SU-DHL-6 (cell line): ENCODE results near the gene CREB5.

Experiments used
- H2AFZ ChIP-seq: fragments of 200-600 bp; sonication (generic); 2 replicates; pipeline ENCODE4 v1.6.1; 2014; ENCODE audit warnings: low read depth, mild to moderate bottlenecking, moderate library complexity, mixed read lengths, antibody characterized with exemption, low read length; ENCODE audit not compliant: severe bottlenecking
- H3F3A ChIP-seq: fragments of 200-600 bp; shearing (Covaris generic); 2 replicates; pipeline ENCODE4 v1.6.0; 2016; ENCODE audit warnings: antibody characterized with exemption, mild to moderate bottlenecking; ENCODE audit not compliant: insufficient read depth
- H3K27ac ChIP-seq: fragments of 200-600 bp; sonication (generic); 2 replicates; pipeline ENCODE4 v1.5.1; 2016; ENCODE audit warnings: low read depth, mild to moderate bottlenecking, low read length, moderate library complexity, mixed read lengths
- H3K27me3 ChIP-seq: fragments of 200-600 bp; sonication (generic), shearing (Covaris generic); 2 replicates; pipeline ENCODE4 v1.6.0; 2014; ENCODE audit warnings: mild to moderate bottlenecking, low read length
- H3K36me3 ChIP-seq: fragments of 200-600 bp; sonication (generic); 2 replicates; pipeline ENCODE4 v1.6.1; 2014; ENCODE audit warnings: mild to moderate bottlenecking, low read length, mixed read lengths
- H3K4me2 ChIP-seq: fragments of 300-600, 200-600 bp; shearing (Covaris generic), sonication (generic); 2 replicates; pipeline ENCODE4 v1.6.0; 2014; ENCODE audit warnings: low read length, low read depth, mild to moderate bottlenecking; ENCODE audit not compliant: poor library complexity, severe bottlenecking
- H3K4me3 ChIP-seq: fragments of 200-600 bp; sonication (generic); 2 replicates; pipeline ENCODE4 v1.5.1; 2014; ENCODE audit warnings: antibody characterized with exemption, low read length, mild to moderate bottlenecking, mixed read lengths; ENCODE audit not compliant: insufficient read depth, poor library complexity, severe bottlenecking
- H3K79me2 ChIP-seq: fragments of 200-600 bp; sonication (generic); 2 replicates; pipeline ENCODE4 v1.6.1; 2014; ENCODE audit warnings: mild to moderate bottlenecking, low read length, moderate library complexity; ENCODE audit not compliant: insufficient read depth
- H3K9ac ChIP-seq: fragments of 200-600 bp; sonication (generic); 2 replicates; pipeline ENCODE4 v1.7.0; 2014; ENCODE audit warnings: mild to moderate bottlenecking, low read length
- H3K9me2 ChIP-seq: fragments of 200-600 bp; sonication (generic); replicated peaks from 2 replicates; pipeline ENCODE4 v1.6.1; 2014; ENCODE audit warnings: low read length; ENCODE audit not compliant: insufficient read depth
- H3K9me3 ChIP-seq: fragments of 200-600 bp; sonication (generic); 2 replicates; pipeline ENCODE4 v1.6.1; 2014; ENCODE audit warnings: low read length, mixed read lengths; ENCODE audit not compliant: insufficient read depth
- H4K20me1 ChIP-seq: fragments of 200-600 bp; sonication (generic); 2 replicates; pipeline ENCODE4 v1.6.1; 2014; ENCODE audit warnings: low read depth, mild to moderate bottlenecking, antibody characterized with exemption, low read length, moderate library complexity, mixed read lengths
- CTCF ChIP-seq: fragments of 200-600 bp; sonication (generic); IDR thresholded peaks from one replicate; pipeline ENCODE4 v1.5.1; 2017; ENCODE audit warnings: antibody characterized with exemption, mild to moderate bottlenecking, low read length, moderate library complexity; ENCODE audit not compliant: insufficient read depth, poor library complexity, severe bottlenecking
- EZH2phosphoT487 ChIP-seq: fragments of 200-600 bp; sonication (generic), shearing (Covaris generic); conservative IDR thresholded peaks from 2 replicates; pipeline ENCODE4 v1.6.1; 2018; ENCODE audit warnings: mild to moderate bottlenecking, antibody characterized with exemption, low read length, moderate library complexity, mixed read lengths

The CREB5 gene

GRCh38 chr7:28804990-28805389 is 392.7 kb downstream of the CREB5 start:
- Histone ChIP-seq H3K9ac (no peak overlapping the region), H3K27me3 (no peaks in the 10 kb centered on the region), H3F3A (no peaks in the 10 kb centered on the region), H3K9me2 (no peaks in the 10 kb centered on the region), H3K4me3 (no peak overlapping the region), H3K27ac (no peak overlapping the region), H3K79me2 (no peaks in the 10 kb centered on the region), H3K36me3 (peaks cover 12% of the 10 kb centered on the region; the same call in 1 of the 2 replicates), H3K9me3 (no peaks in the 10 kb centered on the region), H4K20me1 (no peaks in the 10 kb centered on the region), H2AFZ (no peak overlapping the region), H3K4me2 (no peak overlapping the region)
- no peak for TF ChIP-seq CTCF
- TF ChIP-seq EZH2phosphoT487 = no peak

GRCh38 chr7:28806841-28807240 is 394.5 kb downstream of the CREB5 start:
- Histone ChIP-seq H2AFZ (no peak overlapping the region), H3K9me3 (no peaks in the 10 kb centered on the region), H3K79me2 (no peaks in the 10 kb centered on the region), H3K27ac (no peak overlapping the region), H3K9ac (no peak overlapping the region), H3K27me3 (no peaks in the 10 kb centered on the region), H3F3A (no peaks in the 10 kb centered on the region), H3K4me2 (no peak overlapping the region), H3K9me2 (no peaks in the 10 kb centered on the region), H3K4me3 (no peak overlapping the region), H4K20me1 (no peaks in the 10 kb centered on the region), H3K36me3 (peaks cover 13% of the 10 kb centered on the region; the same call in 1 of the 2 replicates)
- no peak for TF ChIP-seq CTCF
- TF ChIP-seq EZH2phosphoT487 = no peak

- H3K9ac ChIP-seq = no peak overlapping the region
- H3F3A ChIP-seq = no peaks in the 10 kb centered on the region
- peaks cover 13% of the 10 kb centered on the region; the same call in 1 of the 2 replicates for H3K36me3 ChIP-seq
These were observed 395.2 kb downstream of the CREB5 start for GRCh38 chr7:28807396-28807994.

More at GRCh38 chr7:28807396-28807994, 395.2 kb downstream of the CREB5 start:
- H3K27ac ChIP-seq = no peak overlapping the region
- H3K9me3 ChIP-seq = no peaks in the 10 kb centered on the region
- H4K20me1 ChIP-seq = no peaks in the 10 kb centered on the region
- no peak for TF ChIP-seq CTCF
- no peak for TF ChIP-seq EZH2phosphoT487
- no peak overlapping the region for H2AFZ ChIP-seq
- H3K4me2 ChIP-seq = no peak overlapping the region
- no peaks in the 10 kb centered on the region for H3K27me3 ChIP-seq
- no peak overlapping the region for H3K4me3 ChIP-seq
- no peaks in the 10 kb centered on the region for H3K79me2 ChIP-seq
- no peaks in the 10 kb centered on the region for H3K9me2 ChIP-seq
